Uterus (tissue), 2 donors: ENCODE results near the gene OGG1.

Source experiments
- CTCF ChIP-seq, 4 experiments: fragments of 200-600 bp in 2 of 4; fragments of 450-650 bp in 2 of 4; sonication (generic) in 2 of 4; IDR thresholded peaks; one replicate each; pipeline ENCODE4 v1.5.1; 2016 to 2019; ENCODE audit warnings: antibody characterized with exemption in 4 of 4, mild to moderate bottlenecking in 2 of 4, moderate library complexity in 1 of 4
- POLR2A ChIP-seq, 2 donors: fragments of 450-650 bp; IDR thresholded peaks; one replicate each; pipeline ENCODE4 v1.6.1; 2016; ENCODE audit warnings: antibody characterized with exemption in 2 of 2, mild to moderate bottlenecking in 1 of 2, moderate library complexity in 1 of 2

DNA sequence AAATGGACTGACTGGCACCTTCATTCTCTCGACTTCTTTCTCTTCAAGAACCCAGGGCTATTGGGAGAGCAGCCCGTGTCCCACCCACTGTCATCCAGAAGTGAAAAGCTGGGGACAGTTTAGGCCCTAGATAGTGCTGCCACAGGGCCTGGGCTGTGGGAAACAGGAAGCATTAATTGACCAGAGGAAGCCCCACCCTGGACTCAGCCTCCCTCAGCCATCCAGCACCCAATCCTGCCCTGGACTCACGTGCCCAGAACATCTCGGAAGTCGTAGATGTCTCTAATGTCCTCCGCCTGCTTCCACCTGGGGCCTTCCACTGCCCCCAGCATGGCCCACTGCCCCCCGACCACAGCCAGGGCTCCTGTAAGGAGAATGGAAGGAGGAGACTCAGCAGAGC lies 17.7 kb downstream of the OGG1 start:
- TF ChIP-seq CTCF (IDR thresholded peaks at IDR 0.05) (no peak), POLR2A (IDR thresholded peaks at IDR 0.05) (no peak)
